ENCODE results near the gene HSPA2. TPM values are rescaled to one million over a fixed set of nuclear protein-coding genes. Genes with fewer than 3 reads are reported as not detected.

HSPA2 gene
- polyA plus RNA-seq, 1 experiment: 96.1 TPM

- no peak overlapping the region for H3K4me3 ChIP-seq (ENCODE audit: low read depth, low read length)
- no peaks in the 10 kb centered on the region for H3K27me3 ChIP-seq (ENCODE audit: control insufficient read depth, insufficient read depth, low read length)
- TF ChIP-seq CTCF (IDR thresholded peaks at IDR 0.05; ENCODE audit: insufficient read depth, low read depth, low read length): no peak
- POLR2A ChIA-PET: no interaction called here
- no peaks in the 10 kb centered on the region for H3K36me3 ChIP-seq (ENCODE audit: control insufficient read depth, insufficient read depth, low read length)
- CTCF ChIA-PET: interaction anchor here (1.0 to 2.4 kb wide), 2 partner anchors 10 to 11 kb away, joined by 4 to 7 read pairs; no protein-coding TSS in a partner anchor
- DNase-seq (ENCODE audit: low read depth): no peak
These were observed 40.5 kb upstream of the HSPA2 start for GRCh38 chr14:64500088-64500487.

DNA sequence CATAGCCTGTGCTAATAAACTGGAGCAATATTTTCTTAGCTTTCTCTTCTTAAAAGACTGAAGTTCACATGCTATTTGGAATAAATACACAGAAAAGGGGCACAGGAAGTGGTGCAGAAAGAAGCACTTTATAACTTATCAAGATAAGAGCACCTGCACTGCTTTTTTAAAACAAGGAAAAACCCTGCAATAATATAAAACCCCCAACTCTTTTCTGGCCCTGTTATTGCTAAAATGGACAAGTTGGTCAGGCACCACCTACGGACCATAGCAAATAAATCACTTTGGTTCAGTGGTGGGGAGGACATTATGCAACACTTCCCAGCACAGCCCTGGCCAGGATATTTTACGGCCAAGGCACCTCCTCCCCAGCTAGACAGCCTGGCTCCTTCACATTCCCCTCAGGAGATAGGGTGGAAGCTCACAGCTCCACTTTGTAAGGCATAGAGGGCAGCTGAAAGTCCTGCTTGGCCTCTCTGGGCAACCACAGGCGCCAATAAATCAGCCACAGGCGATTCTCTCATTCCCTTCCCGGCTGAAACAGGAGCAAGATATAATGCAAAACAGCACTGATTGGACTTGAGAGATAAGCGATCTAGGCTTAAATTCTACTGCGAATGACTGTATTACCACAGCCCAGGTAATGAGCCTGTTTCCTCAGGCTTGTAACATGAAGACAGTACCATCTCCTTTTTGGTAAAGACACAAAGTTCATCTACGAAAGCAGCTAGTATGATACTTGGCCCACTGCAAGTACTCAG is 39.0 kb upstream of the HSPA2 start:
- Histone ChIP-seq H3K4me3 (ENCODE audit: low read depth, low read length) (no peak overlapping the region), H3K36me3 (ENCODE audit: control insufficient read depth, insufficient read depth, low read length) (no peaks in the 10 kb centered on the region), H3K27me3 (ENCODE audit: control insufficient read depth, insufficient read depth, low read length) (no peaks in the 10 kb centered on the region)
- POLR2A ChIA-PET: interaction anchor here (0.6 to 1.1 kb wide), 2 partner anchors 39 to 1177 kb away, joined by 3 to 4 read pairs; partner anchors contain the start of gene HSPA2
- CTCF ChIA-PET: interaction anchor here (0.6 to 3.2 kb wide), 9 partner anchors 9 to 154 kb away, joined by 3 to 12 read pairs (median 3); partner anchors contain the start of gene HSPA2
- no peak for TF ChIP-seq CTCF (IDR thresholded peaks at IDR 0.05; ENCODE audit: insufficient read depth, low read depth, low read length)
- no peak for DNase-seq (ENCODE audit: low read depth)

DNA sequence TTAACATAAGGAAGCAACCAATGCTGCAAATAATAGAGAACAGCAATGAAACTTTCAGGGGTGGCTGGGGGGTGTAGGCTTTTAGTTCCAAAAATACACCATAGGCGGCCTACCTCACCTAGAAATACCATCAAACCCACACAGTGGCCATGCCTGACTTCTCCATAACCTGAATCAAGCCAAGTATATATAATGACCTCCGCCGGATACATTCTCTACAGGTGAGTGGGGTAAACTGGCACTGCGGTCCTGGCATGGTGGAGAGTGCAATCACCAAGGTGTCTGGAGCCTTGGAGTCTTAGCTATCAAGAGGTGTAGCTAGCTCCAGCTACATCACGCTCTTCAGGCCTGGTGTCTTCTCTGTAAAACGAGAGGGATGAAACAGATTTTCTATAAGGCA is 38.1 kb upstream of the HSPA2 start:
- CTCF ChIA-PET: interaction anchor here (0.6 to 3.2 kb wide), 8 partner anchors 9 to 153 kb away, joined by 3 to 12 read pairs (median 3); no protein-coding TSS in a partner anchor
- TF ChIP-seq CTCF (IDR thresholded peaks at IDR 0.05; ENCODE audit: insufficient read depth, low read depth, low read length): no peak

GRCh38 chr14:64502887-64503433 is 37.6 kb upstream of the HSPA2 start:
- ChIA-PET CTCF (interaction anchor here (0.6 to 3.2 kb wide), 6 partner anchors 73 to 140 kb away, joined by 3 to 12 read pairs (median 4); no protein-coding TSS in a partner anchor), POLR2A (interaction anchor here (0.6 to 0.7 kb wide), 3 partner anchors 13 to 67 kb away, joined by 3 to 22 read pairs (median 18); no protein-coding TSS in a partner anchor)
- H3K4me3 ChIP-seq (ENCODE audit: low read depth, low read length): peak overlapping the region; percentile 83
- no peaks in the 10 kb centered on the region for H3K27me3 ChIP-seq (ENCODE audit: control insufficient read depth, insufficient read depth, low read length)
- DNase-seq (ENCODE audit: low read depth): no peak
- H3K36me3 ChIP-seq (ENCODE audit: control insufficient read depth, insufficient read depth, low read length): no peaks in the 10 kb centered on the region
- no peak for TF ChIP-seq CTCF (IDR thresholded peaks at IDR 0.05; ENCODE audit: insufficient read depth, low read depth, low read length)

More for the DNA sequence above, 38.1 kb upstream of the HSPA2 start:
- DNase-seq (ENCODE audit: low read depth): no peak
- POLR2A ChIA-PET: interaction anchor here (0.6 kb wide), 1 partner anchor 12 kb away, joined by 18 read pairs; no protein-coding TSS in a partner anchor
- Histone ChIP-seq H3K27me3 (ENCODE audit: control insufficient read depth, insufficient read depth, low read length) (no peaks in the 10 kb centered on the region), H3K36me3 (ENCODE audit: control insufficient read depth, insufficient read depth, low read length) (no peaks in the 10 kb centered on the region), H3K4me3 (ENCODE audit: low read depth, low read length) (peak overlapping the region; percentile 83)
